Breast epithelium (tissue), 3 donors: Measurements from ENCODE around the gene CALU.

ENCODE experiments used
- CTCF ChIP-seq, 3 donors: fragments of 450-650 bp; IDR thresholded peaks; one replicate each; pipeline ENCODE4 v1.5.1; 2016 to 2017; ENCODE audit warnings: antibody characterized with exemption in 3 of 3, mild to moderate bottlenecking in 3 of 3, moderate library complexity in 3 of 3
- POLR2A ChIP-seq: fragments of 450-650 bp; IDR thresholded peaks from one replicate; pipeline ENCODE4 v1.6.1; 2016; ENCODE audit warnings: antibody characterized with exemption, mild to moderate bottlenecking, moderate library complexity

- no peak for TF ChIP-seq POLR2A
- TF ChIP-seq CTCF (IDR thresholded peaks at IDR 0.05), result no peak
These were observed 13.1 kb downstream of the CALU start for GRCh38 chr7:128752251-128752650.
